Measurements from ENCODE around the gene CTTNBP2NL.

DNA sequence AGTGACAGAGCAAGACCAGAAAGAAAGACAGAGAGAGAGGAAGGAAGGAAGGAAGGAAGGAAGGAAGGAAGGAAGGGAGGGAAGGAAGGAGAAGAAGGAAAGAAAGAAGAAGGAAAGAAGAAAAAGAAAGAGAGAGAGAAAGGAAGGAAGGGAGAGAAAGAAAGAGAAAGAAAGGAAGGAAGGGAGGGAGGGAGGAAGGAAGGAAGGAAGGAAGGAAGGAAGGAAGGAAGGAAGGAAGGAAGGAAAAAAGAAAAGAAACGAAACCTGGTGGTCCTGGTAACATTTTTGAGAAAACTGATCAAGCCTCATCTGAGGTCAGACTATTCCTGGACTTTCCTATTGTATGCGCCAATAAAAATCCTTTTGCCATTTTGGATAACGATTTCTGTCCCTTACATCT lies 8.2 kb upstream of the CTTNBP2NL start:
- TF ChIP-seq, protein P1, sequence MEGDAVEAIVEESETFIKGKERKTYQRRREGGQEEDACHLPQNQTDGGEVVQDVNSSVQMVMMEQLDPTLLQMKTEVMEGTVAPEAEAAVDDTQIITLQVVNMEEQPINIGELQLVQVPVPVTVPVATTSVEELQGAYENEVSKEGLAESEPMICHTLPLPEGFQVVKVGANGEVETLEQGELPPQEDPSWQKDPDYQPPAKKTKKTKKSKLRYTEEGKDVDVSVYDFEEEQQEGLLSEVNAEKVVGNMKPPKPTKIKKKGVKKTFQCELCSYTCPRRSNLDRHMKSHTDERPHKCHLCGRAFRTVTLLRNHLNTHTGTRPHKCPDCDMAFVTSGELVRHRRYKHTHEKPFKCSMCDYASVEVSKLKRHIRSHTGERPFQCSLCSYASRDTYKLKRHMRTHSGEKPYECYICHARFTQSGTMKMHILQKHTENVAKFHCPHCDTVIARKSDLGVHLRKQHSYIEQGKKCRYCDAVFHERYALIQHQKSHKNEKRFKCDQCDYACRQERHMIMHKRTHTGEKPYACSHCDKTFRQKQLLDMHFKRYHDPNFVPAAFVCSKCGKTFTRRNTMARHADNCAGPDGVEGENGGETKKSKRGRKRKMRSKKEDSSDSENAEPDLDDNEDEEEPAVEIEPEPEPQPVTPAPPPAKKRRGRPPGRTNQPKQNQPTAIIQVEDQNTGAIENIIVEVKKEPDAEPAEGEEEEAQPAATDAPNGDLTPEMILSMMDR (IDR thresholded peaks at IDR 0.05; ENCODE audit: low read depth, low read length, missing input control) = no peak
- TF ChIP-seq JUND (IDR thresholded peaks at IDR 0.05) = no peak
- no peak for TF ChIP-seq NR2F2 (IDR thresholded peaks at IDR 0.05)
- TF ChIP-seq, protein P2, sequence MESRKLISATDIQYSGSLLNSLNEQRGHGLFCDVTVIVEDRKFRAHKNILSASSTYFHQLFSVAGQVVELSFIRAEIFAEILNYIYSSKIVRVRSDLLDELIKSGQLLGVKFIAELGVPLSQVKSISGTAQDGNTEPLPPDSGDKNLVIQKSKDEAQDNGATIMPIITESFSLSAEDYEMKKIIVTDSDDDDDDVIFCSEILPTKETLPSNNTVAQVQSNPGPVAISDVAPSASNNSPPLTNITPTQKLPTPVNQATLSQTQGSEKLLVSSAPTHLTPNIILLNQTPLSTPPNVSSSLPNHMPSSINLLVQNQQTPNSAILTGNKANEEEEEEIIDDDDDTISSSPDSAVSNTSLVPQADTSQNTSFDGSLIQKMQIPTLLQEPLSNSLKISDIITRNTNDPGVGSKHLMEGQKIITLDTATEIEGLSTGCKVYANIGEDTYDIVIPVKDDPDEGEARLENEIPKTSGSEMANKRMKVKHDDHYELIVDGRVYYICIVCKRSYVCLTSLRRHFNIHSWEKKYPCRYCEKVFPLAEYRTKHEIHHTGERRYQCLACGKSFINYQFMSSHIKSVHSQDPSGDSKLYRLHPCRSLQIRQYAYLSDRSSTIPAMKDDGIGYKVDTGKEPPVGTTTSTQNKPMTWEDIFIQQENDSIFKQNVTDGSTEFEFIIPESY (IDR thresholded peaks at IDR 0.05) = no peak
- TF ChIP-seq, protein P3, sequence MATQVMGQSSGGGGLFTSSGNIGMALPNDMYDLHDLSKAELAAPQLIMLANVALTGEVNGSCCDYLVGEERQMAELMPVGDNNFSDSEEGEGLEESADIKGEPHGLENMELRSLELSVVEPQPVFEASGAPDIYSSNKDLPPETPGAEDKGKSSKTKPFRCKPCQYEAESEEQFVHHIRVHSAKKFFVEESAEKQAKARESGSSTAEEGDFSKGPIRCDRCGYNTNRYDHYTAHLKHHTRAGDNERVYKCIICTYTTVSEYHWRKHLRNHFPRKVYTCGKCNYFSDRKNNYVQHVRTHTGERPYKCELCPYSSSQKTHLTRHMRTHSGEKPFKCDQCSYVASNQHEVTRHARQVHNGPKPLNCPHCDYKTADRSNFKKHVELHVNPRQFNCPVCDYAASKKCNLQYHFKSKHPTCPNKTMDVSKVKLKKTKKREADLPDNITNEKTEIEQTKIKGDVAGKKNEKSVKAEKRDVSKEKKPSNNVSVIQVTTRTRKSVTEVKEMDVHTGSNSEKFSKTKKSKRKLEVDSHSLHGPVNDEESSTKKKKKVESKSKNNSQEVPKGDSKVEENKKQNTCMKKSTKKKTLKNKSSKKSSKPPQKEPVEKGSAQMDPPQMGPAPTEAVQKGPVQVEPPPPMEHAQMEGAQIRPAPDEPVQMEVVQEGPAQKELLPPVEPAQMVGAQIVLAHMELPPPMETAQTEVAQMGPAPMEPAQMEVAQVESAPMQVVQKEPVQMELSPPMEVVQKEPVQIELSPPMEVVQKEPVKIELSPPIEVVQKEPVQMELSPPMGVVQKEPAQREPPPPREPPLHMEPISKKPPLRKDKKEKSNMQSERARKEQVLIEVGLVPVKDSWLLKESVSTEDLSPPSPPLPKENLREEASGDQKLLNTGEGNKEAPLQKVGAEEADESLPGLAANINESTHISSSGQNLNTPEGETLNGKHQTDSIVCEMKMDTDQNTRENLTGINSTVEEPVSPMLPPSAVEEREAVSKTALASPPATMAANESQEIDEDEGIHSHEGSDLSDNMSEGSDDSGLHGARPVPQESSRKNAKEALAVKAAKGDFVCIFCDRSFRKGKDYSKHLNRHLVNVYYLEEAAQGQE (IDR thresholded peaks at IDR 0.05) = no peak
- TF ChIP-seq HNF4A (conservative IDR thresholded peaks at IDR 0.05) = no peak
- TF ChIP-seq YY1 (IDR thresholded peaks at IDR 0.05) = no peak
- no peak for TF ChIP-seq SP1 (IDR thresholded peaks at IDR 0.05)
- no peak for TF ChIP-seq GABPA (IDR thresholded peaks at IDR 0.05 in 1 of 2, conservative IDR thresholded peaks at IDR 0.05 in 1 of 2)
- no peak for TF ChIP-seq RAD21 (IDR thresholded peaks at IDR 0.05)
- TF ChIP-seq, protein P4, sequence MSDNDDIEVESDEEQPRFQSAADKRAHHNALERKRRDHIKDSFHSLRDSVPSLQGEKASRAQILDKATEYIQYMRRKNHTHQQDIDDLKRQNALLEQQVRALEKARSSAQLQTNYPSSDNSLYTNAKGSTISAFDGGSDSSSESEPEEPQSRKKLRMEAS (IDR thresholded peaks at IDR 0.05) = no peak
- no peak for TF ChIP-seq TAF1 (conservative IDR thresholded peaks at IDR 0.05)
- no peak for TF ChIP-seq EGR1 (IDR thresholded peaks at IDR 0.05; ENCODE audit: low read depth in 2 of 2)
